Measurements from ENCODE around the gene MAGEA2. TPM values are rescaled to one million over a fixed set of nuclear protein-coding genes. Genes with fewer than 3 reads are reported as not detected.
"Not testable (repeated sequence)": the region's sequence is repeated elsewhere in the genome, so short reads cannot be mapped to it uniquely, and the experiment has no call there.

Gene MAGEA2
- total RNA-seq, 1 donor from 2014 or later, result not detected

GRCh38 chrX:152725409-152725808 lies 28.2 kb downstream of the MAGEA2 start:
- H3K4me3 Mint-ChIP-seq, result no peak overlapping the region
- H3K9me3 Mint-ChIP-seq, result no peaks in the 10 kb centered on the region
- H3K27ac Mint-ChIP-seq, result no peak overlapping the region
- no peaks in the 10 kb centered on the region for H3K36me3 Mint-ChIP-seq
- no peaks in the 10 kb centered on the region for H3K4me1 Mint-ChIP-seq (ENCODE audit: unreplicated experiment)
- DNase-seq (ENCODE audit: extremely low spot score, unreplicated experiment), result no peak
- no peaks in the 10 kb centered on the region for H3K27me3 Mint-ChIP-seq
- no peak for TF ChIP-seq CTCF (conservative IDR thresholded peaks at IDR 0.05)

GRCh38 chrX:152713815-152714787 lies 39.5 kb downstream of the MAGEA2 start, which contains the start of gene MAGEA2B:
MAGEA2B (plus strand) TSS chrX:152714628; CDS start chrX:152717107, 2,479 bp downstream.
- not testable (repeated sequence) for H3K4me3 Mint-ChIP-seq; H3K27me3 Mint-ChIP-seq; DNase-seq (ENCODE audit: extremely low spot score, unreplicated experiment); H3K27ac Mint-ChIP-seq; H3K36me3 Mint-ChIP-seq; H3K4me1 Mint-ChIP-seq (ENCODE audit: unreplicated experiment); H3K9me3 Mint-ChIP-seq

- H3K27ac Mint-ChIP-seq; H3K4me1 Mint-ChIP-seq (ENCODE audit: unreplicated experiment); H3K36me3 Mint-ChIP-seq; DNase-seq (ENCODE audit: extremely low spot score, unreplicated experiment); H3K27me3 Mint-ChIP-seq; H3K9me3 Mint-ChIP-seq; H3K4me3 Mint-ChIP-seq: not testable (repeated sequence)
Observed at GRCh38 chrX:152713195-152713594, 40.4 kb downstream of the MAGEA2 start.

- H3K4me3 Mint-ChIP-seq; H3K36me3 Mint-ChIP-seq; H3K27ac Mint-ChIP-seq; DNase-seq (ENCODE audit: extremely low spot score, unreplicated experiment); H3K27me3 Mint-ChIP-seq; H3K9me3 Mint-ChIP-seq; H3K4me1 Mint-ChIP-seq (ENCODE audit: unreplicated experiment): not testable (repeated sequence)
Observed at GRCh38 chrX:152709173-152709572, 44.5 kb downstream of the MAGEA2 start, which contains the start of gene CSAG2. CSAG2 (minus strand) TSS chrX:152709273; CDS start chrX:152709112, 161 bp downstream.

GRCh38 chrX:152706500-152706899 lies 47.1 kb downstream of the MAGEA2 start:
- not testable (repeated sequence) for H3K27ac Mint-ChIP-seq; H3K9me3 Mint-ChIP-seq; H3K27me3 Mint-ChIP-seq; H3K4me3 Mint-ChIP-seq; H3K36me3 Mint-ChIP-seq; DNase-seq (ENCODE audit: extremely low spot score, unreplicated experiment); H3K4me1 Mint-ChIP-seq (ENCODE audit: unreplicated experiment)

- H3K9me3 Mint-ChIP-seq; DNase-seq (ENCODE audit: extremely low spot score, unreplicated experiment); H3K4me3 Mint-ChIP-seq; H3K36me3 Mint-ChIP-seq; H3K27me3 Mint-ChIP-seq; H3K4me1 Mint-ChIP-seq (ENCODE audit: unreplicated experiment); H3K27ac Mint-ChIP-seq: not testable (repeated sequence)
Observed at GRCh38 chrX:152700390-152700789, 53.3 kb downstream of the MAGEA2 start.

Other genes starting within 250 kb of the MAGEA2 start
- 1.0 and 6.1 TPM in 2 replicates for gene GABRQ, start 115.9 kb downstream of the MAGEA2 start, total RNA-seq (ENCODE audit: low replicate concordance)
- not detected in 2 replicates for gene MAGEA3, start 55.0 kb downstream of the MAGEA2 start, total RNA-seq (ENCODE audit: low replicate concordance)
- 0.40 TPM in 1 of 2 replicates, not detected in the other for gene CSAG2, start 44.6 kb downstream of the MAGEA2 start, total RNA-seq (ENCODE audit: low replicate concordance)
- 1.1 TPM in 1 of 2 replicates, not detected in the other for gene MAGEA2B, start 39.2 kb downstream of the MAGEA2 start, total RNA-seq (ENCODE audit: low replicate concordance)
- not detected in 2 replicates for gene CSAG1, start 20.1 kb downstream of the MAGEA2 start, total RNA-seq (ENCODE audit: low replicate concordance)
- not detected in 2 replicates for gene MAGEA12, start 20.1 kb downstream of the MAGEA2 start, total RNA-seq (ENCODE audit: low replicate concordance)
- gene CSAG3, start 5.4 kb upstream of the MAGEA2 start, total RNA-seq (ENCODE audit: low replicate concordance), result 0.40 TPM in 1 of 2 replicates, not detected in the other
- gene MAGEA6, start 15.8 kb upstream of the MAGEA2 start, total RNA-seq (ENCODE audit: low replicate concordance), result not detected in 2 replicates
- 52.4 and 66.3 TPM in 2 replicates for gene CETN2, start 76.9 kb upstream of the MAGEA2 start, total RNA-seq (ENCODE audit: low replicate concordance)
- gene NSDHL, start 77.2 kb upstream of the MAGEA2 start, total RNA-seq (ENCODE audit: low replicate concordance), result 27.5 and 28.0 TPM in 2 replicates
- 45.4 and 99.1 TPM in 2 replicates for gene ZNF185, start 144.2 kb upstream of the MAGEA2 start, total RNA-seq (ENCODE audit: low replicate concordance)
- gene PNMA5, start 240.3 kb upstream of the MAGEA2 start, total RNA-seq (ENCODE audit: low replicate concordance), result 0.22 TPM in 1 of 2 replicates, not detected in the other

Measured in type B pancreatic cell (in vitro differentiated cells).